Uterus (tissue), 2 donors: ENCODE measurements around the gene ADIPOQ.

ENCODE experiments used
- POLR2A ChIP-seq, 2 donors: fragments of 450-650 bp; IDR thresholded peaks; one replicate each; pipeline ENCODE4 v1.6.1; 2016; ENCODE audit warnings: antibody characterized with exemption in 2 of 2, mild to moderate bottlenecking in 1 of 2, moderate library complexity in 1 of 2
- TF ChIP-seq, protein P1 (sequence below), 4 experiments: fragments of 200-600 bp in 2 of 4; fragments of 450-650 bp in 2 of 4; sonication (generic) in 2 of 4; IDR thresholded peaks; one replicate each; pipeline ENCODE4 v1.5.1; 2016 to 2019; ENCODE audit warnings: antibody characterized with exemption in 4 of 4, mild to moderate bottlenecking in 2 of 4, moderate library complexity in 1 of 4

DNA sequence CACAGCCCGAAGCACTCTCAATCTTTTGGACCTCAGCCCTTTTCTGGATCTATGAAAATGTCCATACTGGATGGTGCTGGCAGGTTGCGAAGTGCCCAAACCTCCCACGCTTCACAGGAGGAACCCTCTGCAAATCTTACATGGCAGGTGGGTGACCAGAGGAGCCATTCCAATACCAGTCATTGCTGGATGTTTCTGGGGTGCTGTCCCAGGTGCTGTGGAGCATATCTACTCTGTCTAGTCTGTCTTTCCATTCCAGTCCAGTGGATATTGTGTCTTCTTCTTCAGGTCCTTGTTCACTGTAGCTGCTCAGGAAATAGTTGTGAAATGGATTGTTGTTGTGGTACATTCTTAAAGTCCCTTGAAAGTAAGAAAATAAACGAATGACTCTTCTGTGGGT lies 10.7 kb upstream of the ADIPOQ start:
- no peak for TF ChIP-seq POLR2A (IDR thresholded peaks at IDR 0.05)
- TF ChIP-seq, protein P1, sequence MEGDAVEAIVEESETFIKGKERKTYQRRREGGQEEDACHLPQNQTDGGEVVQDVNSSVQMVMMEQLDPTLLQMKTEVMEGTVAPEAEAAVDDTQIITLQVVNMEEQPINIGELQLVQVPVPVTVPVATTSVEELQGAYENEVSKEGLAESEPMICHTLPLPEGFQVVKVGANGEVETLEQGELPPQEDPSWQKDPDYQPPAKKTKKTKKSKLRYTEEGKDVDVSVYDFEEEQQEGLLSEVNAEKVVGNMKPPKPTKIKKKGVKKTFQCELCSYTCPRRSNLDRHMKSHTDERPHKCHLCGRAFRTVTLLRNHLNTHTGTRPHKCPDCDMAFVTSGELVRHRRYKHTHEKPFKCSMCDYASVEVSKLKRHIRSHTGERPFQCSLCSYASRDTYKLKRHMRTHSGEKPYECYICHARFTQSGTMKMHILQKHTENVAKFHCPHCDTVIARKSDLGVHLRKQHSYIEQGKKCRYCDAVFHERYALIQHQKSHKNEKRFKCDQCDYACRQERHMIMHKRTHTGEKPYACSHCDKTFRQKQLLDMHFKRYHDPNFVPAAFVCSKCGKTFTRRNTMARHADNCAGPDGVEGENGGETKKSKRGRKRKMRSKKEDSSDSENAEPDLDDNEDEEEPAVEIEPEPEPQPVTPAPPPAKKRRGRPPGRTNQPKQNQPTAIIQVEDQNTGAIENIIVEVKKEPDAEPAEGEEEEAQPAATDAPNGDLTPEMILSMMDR (IDR thresholded peaks at IDR 0.05): no peak
